K562 (cell line): ENCODE data around the gene GKAP1. TPM values are rescaled to one million over a fixed set of nuclear protein-coding genes. Genes with fewer than 3 reads are reported as not detected.
A peak's percentile ranks its signal among the peaks of the same experiment; 100 is the strongest.

Experiments
- BACH1 ChIP-seq: fragments of 200-800 bp; sonication (Bioruptor generic); IDR thresholded peaks from 2 replicates; pipeline ENCODE4 v1.6.1; 2016; ENCODE audit warnings: missing genetic modification characterization, missing compliant biosample characterization
- HEY1 ChIP-seq: fragments of 250-450 bp; sonication (Bioruptor Pico); IDR thresholded peaks from 2 replicates; pipeline ENCODE4 v1.5.0; 2020; ENCODE audit warnings: mild to moderate bottlenecking, moderate library complexity, borderline replicate concordance
- HNRNPL ChIP-seq: fragments of 200-400 bp; formaldehyde crosslinking; IDR thresholded peaks from 2 replicates; pipeline ENCODE4 v1.6.1; 2017; ENCODE audit warnings: low read depth, mild to moderate bottlenecking, low read length
- HOXB6 ChIP-seq: fragments of 250-450 bp; sonication (Bioruptor Pico); IDR thresholded peaks from 2 replicates; pipeline ENCODE4 v1.5.1; 2022; ENCODE audit warnings: mild to moderate bottlenecking, borderline replicate concordance
- POLR2A ChIP-seq: fragments of 450-650 bp; conservative IDR thresholded peaks from 2 replicates; pipeline ENCODE4 v1.6.1; 2016
- RB1 ChIP-seq: fragments of 450-650 bp; IDR thresholded peaks from 2 replicates; pipeline ENCODE4 v1.6.1; 2017; ENCODE audit warnings: low read depth, mild to moderate bottlenecking
- SRSF3 ChIP-seq: fragments of 200-400 bp; formaldehyde crosslinking; IDR thresholded peaks from 2 replicates; pipeline ENCODE4 v1.6.1; 2016; ENCODE audit warnings: mild to moderate bottlenecking, low read length, moderate library complexity; ENCODE audit not compliant: insufficient read depth
- TOE1 ChIP-seq, 2 experiments: fragments of 450-650 bp in 1 of 2; sonication (generic) in 1 of 2; formaldehyde crosslinking in 1 of 2; IDR thresholded peaks; 2 replicates each; pipeline versions ENCODE4 v1.7.1 to v1.8.0; 2016 to 2022; ENCODE audit warnings: borderline replicate concordance in 2 of 2, mild to moderate bottlenecking in 2 of 2, antibody characterized with exemption in 1 of 2, inconsistent platforms in 1 of 2, low read depth in 1 of 2, missing genetic modification reagents in 1 of 2, moderate library complexity in 1 of 2
- TRIM24 ChIP-seq, 2 experiments: fragments of 450-650 bp; IDR thresholded peaks; 2 replicates each; pipeline ENCODE4 v1.6.1; 2016
- ZNF699 ChIP-seq: fragments of 250-450 bp; sonication (Bioruptor Pico); IDR thresholded peaks from 2 replicates; pipeline ENCODE4 v1.8.0; 2021; ENCODE audit warnings: mild to moderate bottlenecking, moderate library complexity; ENCODE audit not compliant: insufficient replicate concordance
- polyA plus RNA-seq, 8 experiments: library from polyadenylated mRNA; depleted of rRNA in 4 of 8; stranded (reverse) in 5 of 8; unstranded in 3 of 8; fragments of >200 nt; fragmentation: Nextera tagmentation in 2 of 8; fragmentation: Illumina TruSeq in 1 of 8; extraction: Ambion mirVana in 2 of 8; extraction: Trizol in 1 of 8; gene quantifications; 2 replicates each; pipeline versions ENCODE4 v1.2.1 to v1.2.3, GENCODE V29; 2011 to 2014; ENCODE audit warnings: inconsistent platforms in 1 of 8, missing spikeins in 1 of 8
- total RNA-seq, 7 experiments: library from RNA; depleted of rRNA in 6 of 7; stranded (reverse); fragments of >200 nt in 6 of 7; fragmentation: Illumina TruSeq in 2 of 7; extraction: Trizol in 2 of 7; gene quantifications; 2 replicates each; pipeline versions ENCODE4 v1.2.1 to v1.2.3, GENCODE V29; 2011 to 2021; ENCODE audit warnings: low replicate concordance in 1 of 7
- TF ChIP-seq, protein P1 (sequence below): fragments of 450-650 bp; IDR thresholded peaks from 2 replicates; pipeline ENCODE4 v1.6.1; 2016; ENCODE audit warnings: mild to moderate bottlenecking, moderate library complexity
- TF ChIP-seq, protein P2 (sequence below): fragments of 450-650 bp; IDR thresholded peaks from 2 replicates; pipeline ENCODE4 v1.6.1; 2018; ENCODE audit not compliant: partially characterized antibody

GKAP1 gene
- total and polyA plus RNA-seq, 9 of the 15 experiments (the other 6 are each of a cell fraction or from before 2014, with no cell fraction given), result 1.0 to 3.8 (median 2.7) TPM

DNA sequence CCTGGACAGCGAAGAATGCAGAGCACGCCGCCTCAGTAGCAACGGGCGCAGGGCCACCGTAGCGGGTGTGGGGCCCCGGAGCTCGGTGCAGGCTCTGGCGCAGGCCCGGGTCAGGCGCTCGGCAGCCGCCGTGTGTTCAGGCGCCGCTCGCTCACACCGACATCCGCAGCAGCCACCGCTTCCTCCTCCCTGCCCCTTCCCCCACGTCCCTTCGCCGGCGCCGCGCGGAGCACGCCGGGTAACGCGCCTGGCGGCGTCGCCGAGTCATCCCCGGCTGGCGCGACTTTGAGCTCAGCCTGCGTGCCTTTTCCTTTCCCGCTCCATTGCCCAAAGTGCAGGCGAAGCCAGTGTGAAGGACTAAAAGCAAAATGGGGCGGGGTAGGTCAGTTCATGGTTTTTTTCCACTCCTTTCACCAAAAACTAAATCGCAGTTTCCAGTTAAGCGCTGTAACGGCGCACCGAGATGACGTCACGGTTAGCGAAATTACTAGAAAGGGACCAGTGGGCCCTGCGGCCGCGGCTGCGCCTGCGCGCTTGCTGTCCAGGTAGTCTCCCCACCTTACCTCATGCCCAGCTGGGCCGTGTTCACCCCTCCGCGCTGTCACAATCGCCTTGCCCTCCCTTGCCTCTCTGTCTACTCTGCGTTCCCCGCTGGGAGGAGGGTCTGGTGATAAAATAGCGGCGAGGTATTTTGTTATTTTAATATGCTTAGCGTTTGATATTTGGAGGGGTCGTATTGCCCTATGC, 109.6 kb downstream of the GKAP1 start, which contains the start of gene UBQLN1 (continued):
- TF ChIP-seq, protein P1, sequence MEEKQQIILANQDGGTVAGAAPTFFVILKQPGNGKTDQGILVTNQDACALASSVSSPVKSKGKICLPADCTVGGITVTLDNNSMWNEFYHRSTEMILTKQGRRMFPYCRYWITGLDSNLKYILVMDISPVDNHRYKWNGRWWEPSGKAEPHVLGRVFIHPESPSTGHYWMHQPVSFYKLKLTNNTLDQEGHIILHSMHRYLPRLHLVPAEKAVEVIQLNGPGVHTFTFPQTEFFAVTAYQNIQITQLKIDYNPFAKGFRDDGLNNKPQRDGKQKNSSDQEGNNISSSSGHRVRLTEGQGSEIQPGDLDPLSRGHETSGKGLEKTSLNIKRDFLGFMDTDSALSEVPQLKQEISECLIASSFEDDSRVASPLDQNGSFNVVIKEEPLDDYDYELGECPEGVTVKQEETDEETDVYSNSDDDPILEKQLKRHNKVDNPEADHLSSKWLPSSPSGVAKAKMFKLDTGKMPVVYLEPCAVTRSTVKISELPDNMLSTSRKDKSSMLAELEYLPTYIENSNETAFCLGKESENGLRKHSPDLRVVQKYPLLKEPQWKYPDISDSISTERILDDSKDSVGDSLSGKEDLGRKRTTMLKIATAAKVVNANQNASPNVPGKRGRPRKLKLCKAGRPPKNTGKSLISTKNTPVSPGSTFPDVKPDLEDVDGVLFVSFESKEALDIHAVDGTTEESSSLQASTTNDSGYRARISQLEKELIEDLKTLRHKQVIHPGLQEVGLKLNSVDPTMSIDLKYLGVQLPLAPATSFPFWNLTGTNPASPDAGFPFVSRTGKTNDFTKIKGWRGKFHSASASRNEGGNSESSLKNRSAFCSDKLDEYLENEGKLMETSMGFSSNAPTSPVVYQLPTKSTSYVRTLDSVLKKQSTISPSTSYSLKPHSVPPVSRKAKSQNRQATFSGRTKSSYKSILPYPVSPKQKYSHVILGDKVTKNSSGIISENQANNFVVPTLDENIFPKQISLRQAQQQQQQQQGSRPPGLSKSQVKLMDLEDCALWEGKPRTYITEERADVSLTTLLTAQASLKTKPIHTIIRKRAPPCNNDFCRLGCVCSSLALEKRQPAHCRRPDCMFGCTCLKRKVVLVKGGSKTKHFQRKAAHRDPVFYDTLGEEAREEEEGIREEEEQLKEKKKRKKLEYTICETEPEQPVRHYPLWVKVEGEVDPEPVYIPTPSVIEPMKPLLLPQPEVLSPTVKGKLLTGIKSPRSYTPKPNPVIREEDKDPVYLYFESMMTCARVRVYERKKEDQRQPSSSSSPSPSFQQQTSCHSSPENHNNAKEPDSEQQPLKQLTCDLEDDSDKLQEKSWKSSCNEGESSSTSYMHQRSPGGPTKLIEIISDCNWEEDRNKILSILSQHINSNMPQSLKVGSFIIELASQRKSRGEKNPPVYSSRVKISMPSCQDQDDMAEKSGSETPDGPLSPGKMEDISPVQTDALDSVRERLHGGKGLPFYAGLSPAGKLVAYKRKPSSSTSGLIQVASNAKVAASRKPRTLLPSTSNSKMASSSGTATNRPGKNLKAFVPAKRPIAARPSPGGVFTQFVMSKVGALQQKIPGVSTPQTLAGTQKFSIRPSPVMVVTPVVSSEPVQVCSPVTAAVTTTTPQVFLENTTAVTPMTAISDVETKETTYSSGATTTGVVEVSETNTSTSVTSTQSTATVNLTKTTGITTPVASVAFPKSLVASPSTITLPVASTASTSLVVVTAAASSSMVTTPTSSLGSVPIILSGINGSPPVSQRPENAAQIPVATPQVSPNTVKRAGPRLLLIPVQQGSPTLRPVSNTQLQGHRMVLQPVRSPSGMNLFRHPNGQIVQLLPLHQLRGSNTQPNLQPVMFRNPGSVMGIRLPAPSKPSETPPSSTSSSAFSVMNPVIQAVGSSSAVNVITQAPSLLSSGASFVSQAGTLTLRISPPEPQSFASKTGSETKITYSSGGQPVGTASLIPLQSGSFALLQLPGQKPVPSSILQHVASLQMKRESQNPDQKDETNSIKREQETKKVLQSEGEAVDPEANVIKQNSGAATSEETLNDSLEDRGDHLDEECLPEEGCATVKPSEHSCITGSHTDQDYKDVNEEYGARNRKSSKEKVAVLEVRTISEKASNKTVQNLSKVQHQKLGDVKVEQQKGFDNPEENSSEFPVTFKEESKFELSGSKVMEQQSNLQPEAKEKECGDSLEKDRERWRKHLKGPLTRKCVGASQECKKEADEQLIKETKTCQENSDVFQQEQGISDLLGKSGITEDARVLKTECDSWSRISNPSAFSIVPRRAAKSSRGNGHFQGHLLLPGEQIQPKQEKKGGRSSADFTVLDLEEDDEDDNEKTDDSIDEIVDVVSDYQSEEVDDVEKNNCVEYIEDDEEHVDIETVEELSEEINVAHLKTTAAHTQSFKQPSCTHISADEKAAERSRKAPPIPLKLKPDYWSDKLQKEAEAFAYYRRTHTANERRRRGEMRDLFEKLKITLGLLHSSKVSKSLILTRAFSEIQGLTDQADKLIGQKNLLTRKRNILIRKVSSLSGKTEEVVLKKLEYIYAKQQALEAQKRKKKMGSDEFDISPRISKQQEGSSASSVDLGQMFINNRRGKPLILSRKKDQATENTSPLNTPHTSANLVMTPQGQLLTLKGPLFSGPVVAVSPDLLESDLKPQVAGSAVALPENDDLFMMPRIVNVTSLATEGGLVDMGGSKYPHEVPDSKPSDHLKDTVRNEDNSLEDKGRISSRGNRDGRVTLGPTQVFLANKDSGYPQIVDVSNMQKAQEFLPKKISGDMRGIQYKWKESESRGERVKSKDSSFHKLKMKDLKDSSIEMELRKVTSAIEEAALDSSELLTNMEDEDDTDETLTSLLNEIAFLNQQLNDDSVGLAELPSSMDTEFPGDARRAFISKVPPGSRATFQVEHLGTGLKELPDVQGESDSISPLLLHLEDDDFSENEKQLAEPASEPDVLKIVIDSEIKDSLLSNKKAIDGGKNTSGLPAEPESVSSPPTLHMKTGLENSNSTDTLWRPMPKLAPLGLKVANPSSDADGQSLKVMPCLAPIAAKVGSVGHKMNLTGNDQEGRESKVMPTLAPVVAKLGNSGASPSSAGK, result peak; percentile 66
- TF ChIP-seq HNRNPL (0 out of 2 replicates have a peak, but pooled peaks have one; percentile 30), RB1 (peak; percentile 57; the same call in 1 of the 2 replicates), POLR2A (peak; percentile 85), TOE1 (IDR thresholded peaks at IDR 0.05; ENCODE audit: borderline replicate concordance) (peak; percentile 10; the same call in 1 of the 2 replicates), TOE1 (CRISPR knock-in tag; IDR thresholded peaks at IDR 0.05; ENCODE audit: borderline replicate concordance, low read depth) (no peak), HEY1 (CRISPR knock-in tag) (no peak), SRSF3 (no peak), HOXB6 (CRISPR knock-in tag) (no peak), BACH1 (tag) (peak; percentile 96), TRIM24 (IDR thresholded peaks at IDR 0.05) (peak in 1 of 2 experiments; percentile 43; a peak in 1 of 4 replicates), ZNF699 (CRISPR knock-in tag) (no peak)
- TF ChIP-seq, protein P2, sequence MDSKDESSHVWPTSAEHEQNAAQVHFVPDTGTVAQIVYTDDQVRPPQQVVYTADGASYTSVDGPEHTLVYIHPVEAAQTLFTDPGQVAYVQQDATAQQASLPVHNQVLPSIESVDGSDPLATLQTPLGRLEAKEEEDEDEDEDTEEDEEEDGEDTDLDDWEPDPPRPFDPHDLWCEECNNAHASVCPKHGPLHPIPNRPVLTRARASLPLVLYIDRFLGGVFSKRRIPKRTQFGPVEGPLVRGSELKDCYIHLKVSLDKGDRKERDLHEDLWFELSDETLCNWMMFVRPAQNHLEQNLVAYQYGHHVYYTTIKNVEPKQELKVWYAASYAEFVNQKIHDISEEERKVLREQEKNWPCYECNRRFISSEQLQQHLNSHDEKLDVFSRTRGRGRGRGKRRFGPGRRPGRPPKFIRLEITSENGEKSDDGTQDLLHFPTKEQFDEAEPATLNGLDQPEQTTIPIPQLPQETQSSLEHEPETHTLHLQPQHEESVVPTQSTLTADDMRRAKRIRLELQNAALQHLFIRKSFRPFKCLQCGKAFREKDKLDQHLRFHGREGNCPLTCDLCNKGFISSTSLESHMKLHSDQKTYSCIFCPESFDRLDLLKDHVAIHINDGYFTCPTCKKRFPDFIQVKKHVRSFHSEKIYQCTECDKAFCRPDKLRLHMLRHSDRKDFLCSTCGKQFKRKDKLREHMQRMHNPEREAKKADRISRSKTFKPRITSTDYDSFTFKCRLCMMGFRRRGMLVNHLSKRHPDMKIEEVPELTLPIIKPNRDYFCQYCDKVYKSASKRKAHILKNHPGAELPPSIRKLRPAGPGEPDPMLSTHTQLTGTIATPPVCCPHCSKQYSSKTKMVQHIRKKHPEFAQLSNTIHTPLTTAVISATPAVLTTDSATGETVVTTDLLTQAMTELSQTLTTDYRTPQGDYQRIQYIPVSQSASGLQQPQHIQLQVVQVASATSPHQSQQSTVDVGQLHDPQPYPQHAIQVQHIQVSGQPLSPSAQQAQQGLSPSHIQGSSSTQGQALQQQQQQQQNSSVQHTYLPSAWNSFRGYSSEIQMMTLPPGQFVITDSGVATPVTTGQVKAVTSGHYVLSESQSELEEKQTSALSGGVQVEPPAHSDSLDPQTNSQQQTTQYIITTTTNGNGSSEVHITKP, result peak; percentile 44
